A673 (cell line): ENCODE data around the gene IDH2. TPM values are rescaled to one million over a fixed set of nuclear protein-coding genes. Genes with fewer than 3 reads are reported as not detected.

ENCODE experiments used
- BruUV-seq: library from RNA; stranded (reverse); fragments of 400-500 nt; replicated peaks from 2 replicates; lab custom pipeline; 2021; lab: Mats Ljungman, UMichigan
- CTCF ChIA-PET: fragments of 300-600 bp; sonication (Branson Sonifier 250); formaldehyde crosslinking; loops from one replicate; lab custom pipeline; 2022; ENCODE audit warnings: antibody characterized with exemption; lab: Charles Lee
- POLR2A ChIA-PET: fragments of 300-600 bp; sonication (Branson Sonifier 250); formaldehyde crosslinking; loops from one replicate; lab custom pipeline; 2022; ENCODE audit warnings: antibody characterized with exemption; ENCODE audit not compliant: low non-redundant PET; lab: Charles Lee
- DNase-seq: peaks from one replicate; pipeline ENCODE4 v3.0.0-alpha.2; 2015; ENCODE audit warnings: low spot score
- H3K27ac ChIP-seq: fragments of 200-600 bp; sonication (generic); 2 replicates; pipeline ENCODE4 v1.5.1; 2016; ENCODE audit warnings: mixed run types, low read depth, mild to moderate bottlenecking, mixed read lengths, antibody characterized with exemption, low read length; ENCODE audit not compliant: poor library complexity, severe bottlenecking
- H3K27me3 ChIP-seq: fragments of 200-600 bp; sonication (generic); replicated peaks from 2 replicates; pipeline ENCODE4 v1.6.1; 2017; ENCODE audit warnings: mixed run types, low read depth, mild to moderate bottlenecking, mixed read lengths, antibody characterized with exemption, low read length; ENCODE audit not compliant: insufficient read depth, poor library complexity
- H3K36me3 ChIP-seq: fragments of 200-600 bp; sonication (generic); 2 replicates; pipeline ENCODE4 v1.6.1; 2016; ENCODE audit warnings: mixed run types, mild to moderate bottlenecking, mixed read lengths, antibody characterized with exemption, low read length; ENCODE audit not compliant: insufficient read depth, poor library complexity, severe bottlenecking
- H3K4me1 ChIP-seq: fragments of 200-600 bp; sonication (generic); 2 replicates; pipeline ENCODE4 v1.6.1; 2017; ENCODE audit warnings: mixed run types, mild to moderate bottlenecking, mixed read lengths, antibody characterized with exemption, low read length; ENCODE audit not compliant: insufficient read depth, poor library complexity, severe bottlenecking
- H3K4me3 ChIP-seq: fragments of 200-600 bp; sonication (generic); 2 replicates; pipeline ENCODE4 v1.5.1; 2016; ENCODE audit warnings: low read depth, mixed run types, mild to moderate bottlenecking, mixed read lengths, low read length; ENCODE audit not compliant: poor library complexity, severe bottlenecking
- H3K9me3 ChIP-seq: fragments of 200-600 bp; sonication (generic); 2 replicates; pipeline ENCODE4 v1.6.1; 2016; ENCODE audit warnings: mixed run types, low read depth, mild to moderate bottlenecking, mixed read lengths, antibody characterized with exemption, low read length; ENCODE audit not compliant: poor library complexity, severe bottlenecking
- CTCF ChIP-seq: fragments of 300-800, 200-600 bp; sonication (generic); conservative IDR thresholded peaks from 2 replicates; pipeline ENCODE4 v1.5.1; 2017; ENCODE audit warnings: low read depth, mild to moderate bottlenecking, antibody characterized with exemption, low read length, moderate library complexity, mixed read lengths
- EZH2 ChIP-seq: fragments of 200-600 bp; sonication (generic); IDR thresholded peaks from 2 replicates; pipeline ENCODE4 v1.6.1; 2017; ENCODE audit warnings: borderline replicate concordance, low read depth, mild to moderate bottlenecking, mixed read lengths, antibody characterized with exemption, low read length; ENCODE audit not compliant: poor library complexity, severe bottlenecking
- intact Hi-C: fragments of 100-400 bp; cut with micrococcal nuclease; formaldehyde crosslinking; loops from one replicate; pipeline ENCODE4 v1.10.0; 2022; ENCODE audit not compliant: unreplicated experiment
- total RNA-seq: library from RNA; stranded (reverse); gene quantifications from 2 replicates; pipeline ENCODE4 v1.2.3, GENCODE V29; 2021

Gene IDH2
- total RNA-seq, 1 experiment from 2014 or later, result 99.0 TPM

- Histone ChIP-seq H3K27ac (no peak overlapping the region), H3K36me3 (no peaks in the 10 kb centered on the region), H3K4me3 (no peak overlapping the region), H3K9me3 (no peaks in the 10 kb centered on the region), H3K27me3 (no peaks in the 10 kb centered on the region), H3K4me1 (peaks cover 7% of the 10 kb centered on the region)
- TF ChIP-seq EZH2, result no peak
- TF ChIP-seq CTCF, result no peak
- DNase-seq, result no peak
- CTCF ChIA-PET, result no interaction called here
- POLR2A ChIA-PET, result no interaction called here
- no TSS peak for BruUV-seq
- intact Hi-C loops, result no loop called here
Measured at GRCh38 chr15:90051874-90052273, 50.4 kb downstream of the IDH2 start.

- intact Hi-C loops, result no loop called here
- H3K27me3 ChIP-seq, result no peaks in the 10 kb centered on the region
- no peak overlapping the region for H3K4me3 ChIP-seq
- no peaks in the 10 kb centered on the region for H3K9me3 ChIP-seq
- no TSS peak for BruUV-seq
- no peak overlapping the region for H3K27ac ChIP-seq
- TF ChIP-seq EZH2, result no peak
- no peak for TF ChIP-seq CTCF
- POLR2A ChIA-PET, result interaction anchor here (0.6 kb wide), 1 partner anchor 19 kb away, joined by 3 read pairs; no protein-coding TSS in a partner anchor
- H3K4me1 ChIP-seq, result peaks cover 7% of the 10 kb centered on the region
- no peaks in the 10 kb centered on the region for H3K36me3 ChIP-seq
- no peak for DNase-seq
- CTCF ChIA-PET, result no interaction called here
Measured at GRCh38 chr15:90049666-90050604, 52.3 kb downstream of the IDH2 start.

DNA sequence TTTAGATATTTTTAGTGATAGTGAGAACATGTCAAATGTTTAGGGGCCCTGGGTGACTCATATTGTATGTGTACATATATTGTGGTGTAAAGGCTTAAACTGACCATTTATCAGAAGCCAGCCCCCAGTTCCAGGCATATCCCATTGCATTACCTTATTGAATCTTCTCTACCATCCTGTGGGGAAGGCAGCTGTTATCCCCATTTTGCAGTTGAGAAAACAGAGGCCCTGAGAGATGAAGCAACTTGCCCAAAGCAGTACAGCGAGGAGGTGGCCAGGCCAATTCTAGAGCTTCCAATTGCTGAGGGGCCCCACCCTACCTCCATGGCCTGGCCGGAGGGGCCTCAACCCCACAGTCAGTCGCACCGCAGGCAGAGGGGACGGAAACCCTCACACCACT is 53.2 kb downstream of the IDH2 start:
- intact Hi-C loops, result no loop called here
- POLR2A ChIA-PET, result no interaction called here

More for the DNA sequence above, 53.2 kb downstream of the IDH2 start:
- Histone ChIP-seq H3K27me3 (no peaks in the 10 kb centered on the region), H3K9me3 (no peaks in the 10 kb centered on the region), H3K27ac (no peak overlapping the region), H3K36me3 (no peaks in the 10 kb centered on the region), H3K4me3 (no peak overlapping the region), H3K4me1 (no peaks in the 10 kb centered on the region)
- CTCF ChIA-PET, result interaction anchor here (0.5 kb wide), 1 partner anchor 15 kb away, joined by 8 read pairs; no protein-coding TSS in a partner anchor
- TF ChIP-seq CTCF (no peak), EZH2 (no peak)
- DNase-seq, result no peak
- no TSS peak for BruUV-seq
